HepG2 (cell line): ENCODE measurements around the gene QSER1.

Source experiments
- AKAP8 ChIP-seq: sonication (generic); formaldehyde crosslinking; IDR thresholded peaks from 2 replicates; pipeline ENCODE4 v1.5.1; 2020; ENCODE audit warnings: mild to moderate bottlenecking, missing genetic modification reagents
- CENPX ChIP-seq: sonication (generic); formaldehyde crosslinking; IDR thresholded peaks from 2 replicates; pipeline ENCODE4 v1.9.0; 2021; ENCODE audit warnings: mild to moderate bottlenecking, missing genetic modification reagents, moderate library complexity
- FOXA3 ChIP-seq: IDR thresholded peaks from 2 replicates; pipeline ENCODE4 v1.6.1; 2016; ENCODE audit warnings: missing genetic modification reagents, missing compliant biosample characterization
- SP1 ChIP-seq, 2 experiments: fragments of 450-650 bp in 1 of 2; sonication (generic) in 1 of 2; formaldehyde crosslinking in 1 of 2; IDR thresholded peaks; 2 replicates each; pipeline versions ENCODE4 v1.4.0 to v1.6.1; 2016 to 2020; ENCODE audit warnings: missing genetic modification reagents in 1 of 2
- SYNCRIP ChIP-seq: fragments of 200-400 bp; formaldehyde crosslinking; IDR thresholded peaks from 2 replicates; pipeline ENCODE4 v1.6.1; 2018; ENCODE audit warnings: mild to moderate bottlenecking, low read depth, low read length; ENCODE audit not compliant: insufficient read depth
- TOE1 ChIP-seq: sonication (generic); formaldehyde crosslinking; IDR thresholded peaks from 2 replicates; pipeline ENCODE4 v1.4.0; 2020; ENCODE audit warnings: mild to moderate bottlenecking, missing genetic modification reagents
- ZGPAT ChIP-seq: IDR thresholded peaks from 2 replicates; pipeline ENCODE4 v1.6.1; 2016; ENCODE audit warnings: mild to moderate bottlenecking
- ZSCAN30 ChIP-seq: sonication (generic); formaldehyde crosslinking; IDR thresholded peaks from 2 replicates; pipeline ENCODE4 v1.5.0; 2020; ENCODE audit warnings: mild to moderate bottlenecking, missing genetic modification reagents
- TF ChIP-seq, protein P1 (sequence below): sonication (generic); formaldehyde crosslinking; IDR thresholded peaks from 2 replicates; pipeline ENCODE4 v1.4.0; 2020; ENCODE audit warnings: missing genetic modification reagents, mild to moderate bottlenecking, borderline replicate concordance
- TF ChIP-seq, protein P2 (sequence below): sonication (generic); formaldehyde crosslinking; IDR thresholded peaks from 2 replicates; pipeline ENCODE4 v1.4.0; 2020; ENCODE audit warnings: missing genetic modification reagents, borderline replicate concordance
- TF ChIP-seq, protein P3 (sequence below): sonication (generic); formaldehyde crosslinking; IDR thresholded peaks from 2 replicates; pipeline ENCODE4 v1.5.0; 2020; ENCODE audit warnings: mild to moderate bottlenecking, missing genetic modification reagents, moderate library complexity

GRCh38 chr11:32921204-32921603 is 28.6 kb downstream of the QSER1 start:
- TF ChIP-seq CENPX (CRISPR knock-in tag) (no peak), TOE1 (CRISPR knock-in tag) (no peak), ZSCAN30 (CRISPR knock-in tag) (no peak), SYNCRIP (no peak), ZGPAT (CRISPR knock-in tag) (no peak), FOXA3 (CRISPR knock-in tag) (no peak), SP1 (IDR thresholded peaks at IDR 0.05) (no peak), SP1 (CRISPR knock-in tag; IDR thresholded peaks at IDR 0.05) (no peak), AKAP8 (CRISPR knock-in tag) (no peak)
- TF ChIP-seq, protein P1, sequence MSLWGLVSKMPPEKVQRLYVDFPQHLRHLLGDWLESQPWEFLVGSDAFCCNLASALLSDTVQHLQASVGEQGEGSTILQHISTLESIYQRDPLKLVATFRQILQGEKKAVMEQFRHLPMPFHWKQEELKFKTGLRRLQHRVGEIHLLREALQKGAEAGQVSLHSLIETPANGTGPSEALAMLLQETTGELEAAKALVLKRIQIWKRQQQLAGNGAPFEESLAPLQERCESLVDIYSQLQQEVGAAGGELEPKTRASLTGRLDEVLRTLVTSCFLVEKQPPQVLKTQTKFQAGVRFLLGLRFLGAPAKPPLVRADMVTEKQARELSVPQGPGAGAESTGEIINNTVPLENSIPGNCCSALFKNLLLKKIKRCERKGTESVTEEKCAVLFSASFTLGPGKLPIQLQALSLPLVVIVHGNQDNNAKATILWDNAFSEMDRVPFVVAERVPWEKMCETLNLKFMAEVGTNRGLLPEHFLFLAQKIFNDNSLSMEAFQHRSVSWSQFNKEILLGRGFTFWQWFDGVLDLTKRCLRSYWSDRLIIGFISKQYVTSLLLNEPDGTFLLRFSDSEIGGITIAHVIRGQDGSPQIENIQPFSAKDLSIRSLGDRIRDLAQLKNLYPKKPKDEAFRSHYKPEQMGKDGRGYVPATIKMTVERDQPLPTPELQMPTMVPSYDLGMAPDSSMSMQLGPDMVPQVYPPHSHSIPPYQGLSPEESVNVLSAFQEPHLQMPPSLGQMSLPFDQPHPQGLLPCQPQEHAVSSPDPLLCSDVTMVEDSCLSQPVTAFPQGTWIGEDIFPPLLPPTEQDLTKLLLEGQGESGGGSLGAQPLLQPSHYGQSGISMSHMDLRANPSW (CRISPR knock-in tag): no peak
- TF ChIP-seq, protein P2, sequence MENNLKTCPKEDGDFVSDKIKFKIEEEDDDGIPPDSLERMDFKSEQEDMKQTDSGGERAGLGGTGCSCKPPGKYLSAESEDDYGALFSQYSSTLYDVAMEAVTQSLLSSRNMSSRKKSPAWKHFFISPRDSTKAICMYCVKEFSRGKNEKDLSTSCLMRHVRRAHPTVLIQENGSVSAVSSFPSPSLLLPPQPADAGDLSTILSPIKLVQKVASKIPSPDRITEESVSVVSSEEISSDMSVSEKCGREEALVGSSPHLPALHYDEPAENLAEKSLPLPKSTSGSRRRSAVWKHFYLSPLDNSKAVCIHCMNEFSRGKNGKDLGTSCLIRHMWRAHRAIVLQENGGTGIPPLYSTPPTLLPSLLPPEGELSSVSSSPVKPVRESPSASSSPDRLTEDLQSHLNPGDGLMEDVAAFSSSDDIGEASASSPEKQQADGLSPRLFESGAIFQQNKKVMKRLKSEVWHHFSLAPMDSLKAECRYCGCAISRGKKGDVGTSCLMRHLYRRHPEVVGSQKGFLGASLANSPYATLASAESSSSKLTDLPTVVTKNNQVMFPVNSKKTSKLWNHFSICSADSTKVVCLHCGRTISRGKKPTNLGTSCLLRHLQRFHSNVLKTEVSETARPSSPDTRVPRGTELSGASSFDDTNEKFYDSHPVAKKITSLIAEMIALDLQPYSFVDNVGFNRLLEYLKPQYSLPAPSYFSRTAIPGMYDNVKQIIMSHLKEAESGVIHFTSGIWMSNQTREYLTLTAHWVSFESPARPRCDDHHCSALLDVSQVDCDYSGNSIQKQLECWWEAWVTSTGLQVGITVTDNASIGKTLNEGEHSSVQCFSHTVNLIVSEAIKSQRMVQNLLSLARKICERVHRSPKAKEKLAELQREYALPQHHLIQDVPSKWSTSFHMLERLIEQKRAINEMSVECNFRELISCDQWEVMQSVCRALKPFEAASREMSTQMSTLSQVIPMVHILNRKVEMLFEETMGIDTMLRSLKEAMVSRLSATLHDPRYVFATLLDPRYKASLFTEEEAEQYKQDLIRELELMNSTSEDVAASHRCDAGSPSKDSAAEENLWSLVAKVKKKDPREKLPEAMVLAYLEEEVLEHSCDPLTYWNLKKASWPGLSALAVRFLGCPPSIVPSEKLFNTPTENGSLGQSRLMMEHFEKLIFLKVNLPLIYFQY: no peak
- TF ChIP-seq, protein P3, sequence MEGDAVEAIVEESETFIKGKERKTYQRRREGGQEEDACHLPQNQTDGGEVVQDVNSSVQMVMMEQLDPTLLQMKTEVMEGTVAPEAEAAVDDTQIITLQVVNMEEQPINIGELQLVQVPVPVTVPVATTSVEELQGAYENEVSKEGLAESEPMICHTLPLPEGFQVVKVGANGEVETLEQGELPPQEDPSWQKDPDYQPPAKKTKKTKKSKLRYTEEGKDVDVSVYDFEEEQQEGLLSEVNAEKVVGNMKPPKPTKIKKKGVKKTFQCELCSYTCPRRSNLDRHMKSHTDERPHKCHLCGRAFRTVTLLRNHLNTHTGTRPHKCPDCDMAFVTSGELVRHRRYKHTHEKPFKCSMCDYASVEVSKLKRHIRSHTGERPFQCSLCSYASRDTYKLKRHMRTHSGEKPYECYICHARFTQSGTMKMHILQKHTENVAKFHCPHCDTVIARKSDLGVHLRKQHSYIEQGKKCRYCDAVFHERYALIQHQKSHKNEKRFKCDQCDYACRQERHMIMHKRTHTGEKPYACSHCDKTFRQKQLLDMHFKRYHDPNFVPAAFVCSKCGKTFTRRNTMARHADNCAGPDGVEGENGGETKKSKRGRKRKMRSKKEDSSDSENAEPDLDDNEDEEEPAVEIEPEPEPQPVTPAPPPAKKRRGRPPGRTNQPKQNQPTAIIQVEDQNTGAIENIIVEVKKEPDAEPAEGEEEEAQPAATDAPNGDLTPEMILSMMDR (CRISPR knock-in tag): no peak
